ENCODE data around the gene WNT1.

The WNT1 gene

DNA sequence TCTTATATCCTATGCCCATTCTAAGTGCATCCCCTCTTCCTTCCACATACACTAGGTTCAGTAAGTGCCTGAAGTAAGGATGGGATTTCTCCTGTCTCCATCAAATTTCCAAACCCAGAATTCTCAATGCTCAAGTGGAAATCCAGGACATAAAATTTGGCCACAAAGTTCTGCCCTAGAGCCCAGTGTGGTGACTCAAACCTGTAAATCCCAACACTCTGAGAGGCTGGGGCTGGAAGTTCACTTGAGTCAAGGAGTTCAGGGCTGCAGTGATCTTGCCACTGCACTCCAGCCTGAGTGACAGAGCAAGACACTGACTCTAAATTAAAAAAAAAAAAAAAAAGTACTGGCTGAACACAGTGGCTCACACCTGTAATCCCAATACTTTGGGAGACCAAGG is 16.3 kb upstream of the WNT1 start:
- no peak for DNase-seq

DNA sequence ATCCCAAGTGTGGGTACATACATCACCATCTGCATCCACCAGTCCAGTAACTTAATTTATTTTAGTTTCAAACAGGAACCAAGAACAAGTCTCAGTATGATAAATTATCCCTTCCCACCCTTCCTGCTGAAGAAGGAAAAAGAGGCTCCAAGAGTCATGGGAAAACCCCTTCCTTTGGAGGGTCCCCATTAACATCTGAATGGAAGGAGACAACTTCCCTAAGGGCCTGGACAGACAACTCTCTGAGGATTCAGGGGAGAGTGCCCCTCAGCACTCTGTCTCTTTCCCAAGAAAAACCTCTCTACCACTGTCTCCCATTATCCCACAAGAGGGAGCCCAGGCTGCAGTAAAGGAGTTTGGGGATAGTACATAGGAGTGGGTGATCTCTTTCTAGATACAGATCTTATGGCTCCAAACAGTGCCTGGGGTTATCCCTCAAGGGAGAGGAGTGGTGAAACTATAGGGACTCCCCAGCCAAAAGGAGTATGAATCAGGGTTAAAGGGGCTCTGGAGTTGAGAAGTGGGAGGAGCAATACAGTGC is 12.8 kb upstream of the WNT1 start:
- DNase-seq, result no peak

DNA sequence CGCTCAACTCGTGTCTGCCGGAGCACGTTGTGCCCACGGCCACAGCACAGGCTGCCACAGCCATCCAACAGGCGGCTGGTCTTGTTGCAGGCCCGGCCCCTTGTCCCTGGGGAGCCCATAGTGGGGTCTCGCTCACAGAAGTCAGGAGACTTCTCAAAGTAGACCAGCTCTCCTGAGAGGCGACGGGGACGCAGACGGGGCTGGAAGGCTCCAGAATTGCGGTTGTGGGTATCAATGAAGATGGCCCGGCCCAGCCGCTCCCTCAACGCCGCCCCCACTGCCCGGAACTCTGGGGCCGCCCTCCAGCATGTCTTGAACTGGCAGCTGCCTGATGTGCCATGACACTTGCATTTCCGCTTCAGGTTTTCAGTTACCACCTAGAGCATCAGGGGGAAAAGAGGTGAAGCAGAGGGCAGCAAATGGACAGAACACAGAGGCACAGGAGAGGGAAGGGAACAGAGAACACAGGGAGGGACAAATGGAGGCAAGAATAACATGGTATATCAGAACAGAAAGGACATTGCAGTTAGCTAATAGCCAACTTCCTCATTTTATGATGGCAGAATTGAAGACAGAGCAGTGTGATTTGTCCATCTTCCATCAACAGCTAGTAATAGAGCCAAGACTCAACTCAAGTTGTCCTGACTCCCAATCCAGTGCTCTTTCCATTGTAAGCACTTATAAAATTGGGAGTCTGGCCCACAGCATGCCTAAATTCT is 11.8 kb upstream of the WNT1 start:
- no peak for DNase-seq

- no peak for DNase-seq
These were observed 10.1 kb upstream of the WNT1 start for GRCh38 chr12:48967991-48968390.

GRCh38 chr12:48968467-48968866 is 9.7 kb upstream of the WNT1 start:
- DNase-seq, result no peak

DNA sequence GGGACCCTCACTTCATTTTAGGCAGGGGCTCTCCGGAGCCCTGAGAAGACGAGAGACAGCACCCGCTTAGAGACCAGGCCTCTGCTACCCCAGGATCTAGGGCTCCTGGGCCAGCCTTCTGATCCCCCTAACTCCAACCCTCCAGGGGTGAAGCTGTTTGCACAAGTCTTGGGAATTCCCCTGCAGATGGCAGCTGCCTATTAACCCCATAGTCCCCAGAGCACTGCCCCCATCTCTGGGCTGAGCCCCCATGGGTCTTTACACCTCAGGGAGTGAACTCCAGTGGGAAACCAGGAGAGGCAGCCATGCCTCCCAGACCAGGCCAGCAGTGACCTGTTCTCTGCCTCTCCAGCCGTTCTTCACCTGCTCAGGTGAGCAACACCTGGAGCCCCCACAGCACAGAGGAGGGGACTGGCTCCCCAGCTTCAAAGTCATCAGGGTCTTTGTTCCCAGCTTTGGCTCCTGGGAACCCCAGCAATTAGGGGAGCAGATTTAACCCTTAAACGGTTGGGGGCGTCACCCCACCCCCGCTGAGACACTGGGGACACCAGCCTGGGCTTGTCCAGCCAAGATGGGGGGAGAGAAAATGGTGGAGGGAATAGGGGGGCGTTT is 8.9 kb upstream of the WNT1 start:
- DNase-seq, result no peak

DNA sequence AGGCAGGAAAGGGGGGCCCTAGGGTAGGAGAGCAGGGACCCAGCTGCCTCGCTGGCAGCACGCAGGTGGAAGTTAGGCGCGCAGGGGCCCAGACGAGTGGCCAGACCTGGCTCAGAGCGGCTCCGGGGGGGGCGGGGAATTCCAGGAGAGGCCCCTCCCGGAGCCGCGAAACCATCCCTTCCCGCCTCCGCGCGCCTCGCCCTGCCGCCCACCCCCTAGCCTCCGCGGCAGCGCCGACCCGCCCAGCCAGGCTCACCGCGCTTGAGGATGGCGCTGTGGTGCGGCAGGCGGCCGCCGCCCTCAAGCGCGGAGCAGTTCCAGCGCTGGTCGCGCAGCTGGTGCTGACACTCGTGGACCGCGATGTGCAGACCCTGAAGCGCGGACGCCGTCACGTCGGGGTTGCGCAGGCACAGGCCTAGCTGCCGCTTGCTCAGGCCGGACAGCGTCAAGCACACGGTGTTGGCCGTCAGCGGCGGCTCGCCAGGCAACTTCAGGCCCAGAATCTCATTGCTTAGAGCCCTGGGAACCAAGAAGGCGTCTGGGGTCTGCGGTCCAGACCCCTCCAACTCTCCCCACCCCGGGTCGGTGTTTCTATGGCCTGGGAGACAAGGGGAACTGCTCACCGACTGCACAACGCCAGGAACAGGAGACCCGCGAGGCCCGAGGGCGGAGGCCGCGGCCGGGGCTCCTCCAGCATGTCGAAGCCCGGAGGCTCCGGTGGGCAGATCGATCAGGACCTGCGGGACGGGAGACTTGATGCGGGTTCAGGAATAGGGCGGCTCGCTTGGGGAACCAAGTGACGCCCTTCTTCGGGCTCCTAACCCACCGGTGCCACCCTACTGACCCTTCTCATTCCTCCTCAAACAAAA is 8.1 kb upstream of the WNT1 start:
- peak in 2 of 5 experiments; percentile 22 to 26 for DNase-seq

DNA sequence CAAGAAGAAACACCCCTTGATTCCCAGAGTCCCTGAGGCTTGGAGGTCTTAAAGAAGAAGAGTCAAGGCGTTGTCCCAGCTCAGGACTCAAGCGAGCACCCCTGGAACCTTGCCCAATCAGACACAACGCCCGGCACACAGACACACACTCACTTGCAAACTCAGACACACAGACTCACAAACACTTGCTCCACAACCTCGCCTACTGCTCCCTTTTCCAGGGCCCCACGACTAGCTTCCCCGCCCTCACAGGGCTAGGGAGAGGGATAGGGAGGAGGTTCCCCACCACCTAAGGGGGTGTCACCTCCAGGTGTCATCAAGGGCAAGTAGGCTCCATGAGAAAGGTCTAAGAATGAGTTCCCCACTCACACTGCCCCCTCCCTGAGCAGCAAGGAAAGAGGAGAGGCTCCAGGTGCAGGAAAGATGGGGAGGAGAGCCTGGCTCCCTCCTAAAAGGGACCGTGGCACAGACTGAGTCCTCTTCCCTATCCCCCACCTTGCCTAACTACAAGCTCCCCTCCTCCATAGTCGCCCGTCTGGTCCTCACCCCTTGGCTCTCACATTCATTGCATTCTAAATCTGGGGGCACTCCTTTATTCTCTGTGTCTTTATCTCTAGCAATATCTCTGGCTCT is 7.3 kb upstream of the WNT1 start:
- no peak for DNase-seq

- DNase-seq, result no peak
These were observed 5.7 kb upstream of the WNT1 start for GRCh38 chr12:48972213-48972951.

GRCh38 chr12:48972952-48973483 is 5.1 kb upstream of the WNT1 start:
- DNase-seq, result no peak

- DNase-seq, result no peak
These were observed 4.6 kb upstream of the WNT1 start for GRCh38 chr12:48973531-48973930.

DNA sequence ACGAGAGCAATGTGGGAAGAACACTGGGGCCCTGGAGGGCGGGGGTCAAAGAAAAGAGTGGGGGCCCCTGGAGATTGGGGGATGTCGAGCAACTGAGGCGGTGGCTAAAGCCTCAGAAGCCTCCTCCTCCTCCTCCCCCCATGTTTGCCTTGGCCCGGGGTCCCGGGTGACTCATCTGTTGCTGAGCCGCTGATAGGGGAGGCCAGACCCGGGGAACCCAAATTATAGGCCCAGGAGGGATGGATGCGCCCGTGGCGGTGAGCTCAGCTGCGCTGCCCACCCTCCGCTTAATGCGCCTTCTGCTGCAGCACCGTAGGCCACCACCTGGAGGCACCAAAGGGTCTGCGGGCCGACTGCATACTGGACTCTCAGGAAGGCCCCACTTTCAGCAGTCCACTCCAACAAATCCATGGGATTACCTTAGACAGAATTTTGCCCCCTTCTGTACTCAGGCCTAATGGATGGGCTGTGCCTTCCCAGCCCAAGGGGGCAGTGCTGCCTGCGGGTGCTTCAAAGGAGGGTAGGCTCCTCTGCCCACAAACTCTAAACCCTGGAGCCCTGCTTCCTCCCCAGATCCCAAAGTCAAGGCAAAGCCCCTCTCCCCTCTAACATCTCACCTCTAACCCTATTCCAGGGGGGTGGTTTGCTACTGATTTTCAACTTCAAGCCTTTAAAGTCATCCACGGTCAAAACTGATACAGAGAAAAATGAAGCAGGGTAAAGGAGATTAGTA is 4.0 kb upstream of the WNT1 start:
- no peak for DNase-seq

DNA sequence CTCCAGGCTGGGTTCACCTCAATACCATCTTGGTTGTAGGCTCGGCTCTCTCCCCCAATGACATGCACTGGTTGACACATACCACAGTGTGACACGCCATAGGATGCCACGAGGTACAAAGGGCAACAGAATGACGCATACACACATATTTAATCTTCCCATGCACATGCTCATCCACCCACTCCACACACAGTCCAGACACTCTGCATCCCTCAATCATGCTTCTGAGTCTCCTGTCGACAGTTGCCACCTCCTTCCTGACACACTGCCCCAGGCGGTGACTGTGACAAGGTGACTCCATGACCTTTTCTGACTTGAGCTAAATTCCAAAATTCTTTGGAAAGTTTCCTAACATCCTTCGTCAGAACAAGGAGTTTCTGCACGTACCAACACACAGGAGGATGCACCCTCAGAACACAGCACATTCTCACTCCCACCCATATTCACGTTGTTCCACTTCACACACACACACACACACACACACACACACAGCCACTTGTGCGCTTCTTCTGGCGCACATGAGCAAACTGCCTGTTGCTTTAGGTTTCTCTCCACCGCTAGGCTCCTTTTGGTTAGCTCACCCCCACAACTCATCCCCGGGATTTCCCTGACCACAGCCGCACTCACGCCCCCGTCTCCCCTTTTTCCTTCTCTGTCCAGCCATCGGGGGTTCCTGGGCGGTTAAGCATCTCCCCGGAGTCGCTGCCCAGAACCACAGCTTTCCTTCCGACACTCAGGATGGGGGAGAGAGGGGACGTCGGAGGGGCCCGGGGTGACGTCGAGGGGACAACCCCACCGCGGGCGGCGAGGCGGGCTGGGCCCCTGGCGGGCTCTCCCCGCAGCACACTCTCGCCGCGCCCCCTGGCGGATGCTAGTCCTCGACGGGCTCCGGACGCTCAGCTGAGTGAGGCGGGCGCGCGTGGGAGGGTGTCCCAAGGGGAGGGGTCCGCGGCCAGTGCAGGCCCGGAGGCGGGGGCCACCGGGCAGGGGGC is 536 bp upstream of the WNT1 start:
- DNase-seq, result peak; percentile 74 to 87 (median 77)

DNA sequence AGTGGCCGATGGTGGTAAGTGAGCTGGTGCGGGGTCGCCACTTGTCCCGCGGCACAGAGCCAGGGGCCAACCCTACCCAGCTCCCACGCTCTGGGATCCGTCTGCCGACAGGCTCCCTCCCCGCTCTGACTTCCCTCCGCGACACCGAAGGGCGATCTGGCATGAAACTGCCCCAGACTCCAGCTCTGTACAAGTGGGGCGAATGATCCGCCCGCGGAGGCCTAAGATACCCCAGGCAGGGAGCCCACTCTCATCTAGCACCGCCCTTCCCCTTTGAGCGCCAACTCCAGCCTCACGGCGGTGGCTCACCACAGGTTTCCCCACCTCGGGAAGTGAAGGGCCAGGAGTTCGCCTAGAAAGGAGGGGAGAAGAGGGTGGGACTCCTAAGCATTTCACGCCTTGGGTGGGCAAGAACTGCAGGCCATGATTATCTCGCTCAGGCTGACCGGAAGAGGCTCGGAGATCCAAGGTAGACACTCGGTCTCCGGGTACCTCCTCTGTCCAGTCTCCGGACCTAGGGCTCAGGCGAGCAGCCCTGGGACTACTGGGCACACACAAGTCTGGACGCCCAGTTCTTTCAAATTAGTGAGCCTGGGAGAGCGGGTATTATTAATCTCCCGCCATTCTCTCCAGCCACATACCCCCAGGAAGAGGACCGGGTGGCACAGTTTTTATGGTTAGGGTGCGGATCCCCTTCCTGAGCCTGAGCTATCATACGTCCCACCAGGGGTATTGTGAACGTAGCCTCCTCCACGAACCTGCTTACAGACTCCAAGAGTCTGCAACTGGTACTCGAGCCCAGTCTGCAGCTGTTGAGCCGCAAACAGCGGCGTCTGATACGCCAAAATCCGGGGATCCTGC is 849 bp downstream of the WNT1 start:
- DNase-seq, result peak in 1 of 5 experiments; percentile 39

GRCh38 chr12:48979602-48980388 is 1.7 kb downstream of the WNT1 start:
- peak in 2 of 5 experiments; percentile 61 to 67 for DNase-seq

DNA sequence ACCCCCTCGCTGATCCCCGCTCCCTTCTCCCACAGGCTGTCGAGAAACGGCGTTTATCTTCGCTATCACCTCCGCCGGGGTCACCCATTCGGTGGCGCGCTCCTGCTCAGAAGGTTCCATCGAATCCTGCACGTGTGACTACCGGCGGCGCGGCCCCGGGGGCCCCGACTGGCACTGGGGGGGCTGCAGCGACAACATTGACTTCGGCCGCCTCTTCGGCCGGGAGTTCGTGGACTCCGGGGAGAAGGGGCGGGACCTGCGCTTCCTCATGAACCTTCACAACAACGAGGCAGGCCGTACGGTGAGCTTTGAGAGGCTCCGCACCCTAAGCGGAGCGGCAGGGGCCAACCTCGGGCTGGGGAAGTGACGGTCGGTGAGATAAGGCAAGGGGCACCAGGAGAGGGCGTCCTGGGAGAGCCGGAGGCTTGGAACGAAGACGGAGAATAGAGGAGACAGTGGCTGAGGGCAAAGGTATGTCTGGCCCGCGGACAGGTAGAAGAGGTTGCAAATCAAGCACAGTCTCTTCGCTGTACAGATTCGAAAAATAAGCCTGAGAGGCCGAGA is 2.3 kb downstream of the WNT1 start:
- DNase-seq, result peak in 2 of 5 experiments; percentile 33 to 52

DNA sequence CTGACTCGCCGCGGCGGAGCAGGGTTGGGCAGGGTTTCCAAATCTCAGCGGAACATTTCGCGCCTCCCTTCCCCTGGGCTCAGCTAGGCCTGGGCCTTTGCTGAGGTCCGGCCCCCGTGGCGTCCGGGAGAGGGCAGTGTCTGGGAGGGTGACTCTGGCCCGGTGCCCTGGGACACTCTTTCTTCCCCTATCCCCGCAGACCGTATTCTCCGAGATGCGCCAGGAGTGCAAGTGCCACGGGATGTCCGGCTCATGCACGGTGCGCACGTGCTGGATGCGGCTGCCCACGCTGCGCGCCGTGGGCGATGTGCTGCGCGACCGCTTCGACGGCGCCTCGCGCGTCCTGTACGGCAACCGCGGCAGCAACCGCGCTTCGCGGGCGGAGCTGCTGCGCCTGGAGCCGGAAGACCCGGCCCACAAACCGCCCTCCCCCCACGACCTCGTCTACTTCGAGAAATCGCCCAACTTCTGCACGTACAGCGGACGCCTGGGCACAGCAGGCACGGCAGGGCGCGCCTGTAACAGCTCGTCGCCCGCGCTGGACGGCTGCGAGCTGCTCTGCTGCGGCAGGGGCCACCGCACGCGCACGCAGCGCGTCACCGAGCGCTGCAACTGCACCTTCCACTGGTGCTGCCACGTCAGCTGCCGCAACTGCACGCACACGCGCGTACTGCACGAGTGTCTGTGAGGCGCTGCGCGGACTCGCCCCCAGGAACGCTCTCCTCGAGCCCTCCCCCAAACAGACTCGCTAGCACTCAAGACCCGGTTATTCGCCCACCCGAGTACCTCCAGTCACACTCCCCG is 3.0 kb downstream of the WNT1 start:
- DNase-seq, result peak in 3 of 5 experiments; percentile 55 to 84 (median 66)

All from T-helper 2 cell (primary cell).